Panc1 (cell line): Measurements from ENCODE around the gene ADCK2. TPM values are rescaled to one million over a fixed set of nuclear protein-coding genes. Genes with fewer than 3 reads are reported as not detected.

Experiments
- ATAC-seq: fragments of 200-7000 bp; cut with Tn5 transposase; 2 replicates; pipeline ENCODE4 v1.9.1; 2020; ENCODE audit warnings: mild to moderate bottlenecking, moderate library complexity
- BruUV-seq: library from RNA; stranded (reverse); fragments of 400-500 nt; replicated peaks from 2 replicates; lab custom pipeline; 2021; lab: Mats Ljungman, UMichigan
- CTCF ChIA-PET: fragments of 300-600 bp; sonication (Branson Sonifier 250); formaldehyde crosslinking; loops from one replicate; lab custom pipeline; 2022; ENCODE audit warnings: antibody characterized with exemption; lab: Charles Lee
- POLR2A ChIA-PET: fragments of 300-600 bp; sonication (Branson Sonifier 250); formaldehyde crosslinking; loops from one replicate; lab custom pipeline; 2022; ENCODE audit warnings: antibody characterized with exemption; lab: Charles Lee
- DNase-seq: peaks from one replicate; pipeline ENCODE4 v3.0.0-alpha.2; 2010; ENCODE audit warnings: low read depth, low spot score
- H3K27ac ChIP-seq: 2 replicates; pipeline ENCODE4 v1.5.1; 2011; ENCODE audit warnings: mild to moderate bottlenecking, low read length, inconsistent platforms
- H3K27me3 ChIP-seq: fragments of 200-500 bp; sonication (Bioruptor generic); 2 replicates; pipeline ENCODE4 v1.6.0; 2014; ENCODE audit warnings: low read length, inconsistent platforms; ENCODE audit not compliant: control insufficient read depth, insufficient read depth
- H3K36me3 ChIP-seq: fragments of 200-500 bp; sonication (Bioruptor generic); 2 replicates; pipeline ENCODE4 v1.5.1; 2014; ENCODE audit warnings: inconsistent platforms, mild to moderate bottlenecking, low read length, moderate library complexity; ENCODE audit not compliant: control insufficient read depth, insufficient read depth
- H3K4me1 ChIP-seq: 2 replicates; pipeline ENCODE4 v1.5.1; 2011; ENCODE audit warnings: inconsistent platforms, mild to moderate bottlenecking, low read length, moderate library complexity; ENCODE audit not compliant: control insufficient read depth, insufficient read depth
- H3K4me3 ChIP-seq, 2 experiments: 2 replicates each; pipeline ENCODE4 v1.5.1; 2011 to 2012; ENCODE audit warnings: low read depth in 2 of 2, low read length in 2 of 2, mild to moderate bottlenecking in 2 of 2, inconsistent platforms in 1 of 2, moderate library complexity in 1 of 2
- H3K9me3 ChIP-seq: fragments of 200-500 bp; sonication (Bioruptor generic); 2 replicates; pipeline ENCODE4 v1.5.1; 2014; ENCODE audit warnings: low read depth, mild to moderate bottlenecking, inconsistent platforms, low read length, moderate library complexity; ENCODE audit not compliant: control insufficient read depth, insufficient read depth
- CTCF ChIP-seq: fragments of 450-650 bp; IDR thresholded peaks from 2 replicates; pipeline ENCODE4 v1.5.1; 2017; ENCODE audit warnings: mild to moderate bottlenecking
- POLR2AphosphoS5 ChIP-seq: IDR thresholded peaks from 2 replicates; pipeline ENCODE4 v1.6.1; 2012; ENCODE audit warnings: mild to moderate bottlenecking, low read depth, low read length, moderate library complexity
- REST ChIP-seq, 2 experiments: IDR thresholded peaks; 2 replicates each; pipeline ENCODE4 v1.6.1; 2011 to 2012; ENCODE audit warnings: low read depth in 2 of 2, control low read depth in 1 of 2, low read length in 1 of 2, mild to moderate bottlenecking in 1 of 2, moderate library complexity in 1 of 2; ENCODE audit not compliant: insufficient read depth in 1 of 2
- SIN3A ChIP-seq: IDR thresholded peaks from 2 replicates; pipeline ENCODE4 v1.6.1; 2012; ENCODE audit warnings: low read depth, mild to moderate bottlenecking, low read length, moderate library complexity, borderline replicate concordance; ENCODE audit not compliant: insufficient read depth
- TCF7L2 ChIP-seq: IDR thresholded peaks from 2 replicates; pipeline ENCODE4 v1.6.1; 2011; ENCODE audit warnings: mild to moderate bottlenecking, low read depth, low read length, inconsistent platforms
- in situ Hi-C: cut with HindIII; loops from 2 replicates; pipeline ENCODE4 v1.10.0; 2016; ENCODE audit warnings: low sequenced_read_pairs, low pct_unique_long_range_greater_than_20kb
- intact Hi-C: fragments of 100-400 bp; cut with micrococcal nuclease; formaldehyde crosslinking; loops from one replicate; pipeline ENCODE4 v1.10.0; 2022; ENCODE audit not compliant: unreplicated experiment
- total RNA-seq: library from RNA; stranded (reverse); gene quantifications from one replicate; pipeline ENCODE4 v1.2.1, GENCODE V29; 2021; ENCODE audit not compliant: unreplicated experiment

Gene ADCK2
- total RNA-seq, 1 experiment from 2014 or later, result 21.6 TPM

GRCh38 chr7:140694592-140694991 is 21.8 kb downstream of the ADCK2 start:
- TF ChIP-seq CTCF (no peak), SIN3A (no peak), REST (IDR thresholded peaks at IDR 0.05; ENCODE audit: insufficient read depth in 1 of 2, low read depth in 2 of 2, low read length in 1 of 2) (no peak), TCF7L2 (no peak), POLR2AphosphoS5 (no peak)
- Histone ChIP-seq H3K36me3 (no peaks in the 10 kb centered on the region), H3K4me3 (no peak overlapping the region), H3K27me3 (no peaks in the 10 kb centered on the region), H3K27ac (no peak overlapping the region), H3K9me3 (no peaks in the 10 kb centered on the region), H3K4me1 (peaks cover 14% of the 10 kb centered on the region)
- no peak for ATAC-seq
- no TSS peak for BruUV-seq
- DNase-seq, result no peak
- CTCF ChIA-PET, result no interaction called here
- POLR2A ChIA-PET, result no interaction called here
- intact Hi-C loops, result no loop called here
- in situ Hi-C loops, result no loop called here

GRCh38 chr7:140695381-140695780 is 22.6 kb downstream of the ADCK2 start:
- ChIA-PET CTCF (interaction anchor here (0.6 kb wide), 2 partner anchors 276 to 1469 kb away, joined by 3 to 5 read pairs; no protein-coding TSS in a partner anchor), POLR2A (no interaction called here)
- Histone ChIP-seq H3K4me1 (peaks cover 14% of the 10 kb centered on the region), H3K4me3 (no peak overlapping the region), H3K27me3 (no peaks in the 10 kb centered on the region), H3K9me3 (no peaks in the 10 kb centered on the region), H3K27ac (no peak overlapping the region; the same call in 1 of the 2 replicates), H3K36me3 (no peaks in the 10 kb centered on the region)
- in situ Hi-C loops (no loop called here), intact Hi-C loops (no loop called here)
- DNase-seq (no peak), ATAC-seq (no peak)
- BruUV-seq, result no TSS peak
- TF ChIP-seq POLR2AphosphoS5, result no peak
- TF ChIP-seq CTCF, result no peak
